Measurements from ENCODE around the gene SLMAP.

Gene SLMAP

DNA sequence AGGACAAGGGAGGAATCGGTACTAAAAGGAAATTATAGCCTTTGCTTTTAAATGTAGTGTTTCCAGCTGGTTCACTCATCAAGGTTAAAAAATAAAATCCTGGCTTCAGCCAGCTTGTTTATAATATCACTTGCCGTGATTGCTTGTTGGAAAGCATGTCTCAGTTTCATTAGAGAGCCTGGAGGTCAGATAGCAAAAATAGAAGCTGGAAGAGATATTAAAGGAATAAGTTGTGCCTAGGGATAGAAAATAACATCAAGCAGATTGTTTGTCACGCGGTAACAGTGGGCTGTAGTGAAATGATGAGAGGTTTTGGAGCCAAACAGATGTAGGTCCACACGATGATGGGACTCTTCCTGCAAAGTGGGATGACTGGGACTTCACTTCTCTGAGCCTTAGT, 17.7 kb upstream of the SLMAP start:
- TF ChIP-seq, protein P1, sequence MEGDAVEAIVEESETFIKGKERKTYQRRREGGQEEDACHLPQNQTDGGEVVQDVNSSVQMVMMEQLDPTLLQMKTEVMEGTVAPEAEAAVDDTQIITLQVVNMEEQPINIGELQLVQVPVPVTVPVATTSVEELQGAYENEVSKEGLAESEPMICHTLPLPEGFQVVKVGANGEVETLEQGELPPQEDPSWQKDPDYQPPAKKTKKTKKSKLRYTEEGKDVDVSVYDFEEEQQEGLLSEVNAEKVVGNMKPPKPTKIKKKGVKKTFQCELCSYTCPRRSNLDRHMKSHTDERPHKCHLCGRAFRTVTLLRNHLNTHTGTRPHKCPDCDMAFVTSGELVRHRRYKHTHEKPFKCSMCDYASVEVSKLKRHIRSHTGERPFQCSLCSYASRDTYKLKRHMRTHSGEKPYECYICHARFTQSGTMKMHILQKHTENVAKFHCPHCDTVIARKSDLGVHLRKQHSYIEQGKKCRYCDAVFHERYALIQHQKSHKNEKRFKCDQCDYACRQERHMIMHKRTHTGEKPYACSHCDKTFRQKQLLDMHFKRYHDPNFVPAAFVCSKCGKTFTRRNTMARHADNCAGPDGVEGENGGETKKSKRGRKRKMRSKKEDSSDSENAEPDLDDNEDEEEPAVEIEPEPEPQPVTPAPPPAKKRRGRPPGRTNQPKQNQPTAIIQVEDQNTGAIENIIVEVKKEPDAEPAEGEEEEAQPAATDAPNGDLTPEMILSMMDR (IDR thresholded peaks at IDR 0.05) = no peak

GRCh38 chr3:57740027-57740426, 16.1 kb upstream of the SLMAP start:
- TF ChIP-seq, protein P1 (IDR thresholded peaks at IDR 0.05) = no peak

- TF ChIP-seq, protein P1 (IDR thresholded peaks at IDR 0.05) = no peak
Measured at GRCh38 chr3:57743496-57743895, 12.6 kb upstream of the SLMAP start.

DNA sequence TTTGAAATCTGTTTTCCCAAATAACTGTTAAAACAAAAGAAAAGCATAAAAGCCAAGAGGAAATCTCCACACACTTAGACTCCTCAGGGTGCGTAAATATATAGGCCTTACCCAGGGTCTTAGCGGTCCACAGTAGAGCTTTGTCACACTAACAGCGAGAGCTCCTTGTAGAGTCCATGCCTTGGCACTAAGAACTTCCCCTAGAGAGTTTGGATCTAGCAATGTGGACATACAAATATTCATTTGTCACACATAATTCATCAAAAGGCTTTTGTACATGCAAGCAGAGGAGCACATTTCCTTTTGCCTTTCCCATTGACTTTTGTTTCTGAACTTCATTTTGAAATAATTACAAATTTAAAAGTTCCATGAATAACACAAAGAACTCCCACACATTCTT, 11.0 kb upstream of the SLMAP start:
- TF ChIP-seq, protein P1 (IDR thresholded peaks at IDR 0.05) = no peak

DNA sequence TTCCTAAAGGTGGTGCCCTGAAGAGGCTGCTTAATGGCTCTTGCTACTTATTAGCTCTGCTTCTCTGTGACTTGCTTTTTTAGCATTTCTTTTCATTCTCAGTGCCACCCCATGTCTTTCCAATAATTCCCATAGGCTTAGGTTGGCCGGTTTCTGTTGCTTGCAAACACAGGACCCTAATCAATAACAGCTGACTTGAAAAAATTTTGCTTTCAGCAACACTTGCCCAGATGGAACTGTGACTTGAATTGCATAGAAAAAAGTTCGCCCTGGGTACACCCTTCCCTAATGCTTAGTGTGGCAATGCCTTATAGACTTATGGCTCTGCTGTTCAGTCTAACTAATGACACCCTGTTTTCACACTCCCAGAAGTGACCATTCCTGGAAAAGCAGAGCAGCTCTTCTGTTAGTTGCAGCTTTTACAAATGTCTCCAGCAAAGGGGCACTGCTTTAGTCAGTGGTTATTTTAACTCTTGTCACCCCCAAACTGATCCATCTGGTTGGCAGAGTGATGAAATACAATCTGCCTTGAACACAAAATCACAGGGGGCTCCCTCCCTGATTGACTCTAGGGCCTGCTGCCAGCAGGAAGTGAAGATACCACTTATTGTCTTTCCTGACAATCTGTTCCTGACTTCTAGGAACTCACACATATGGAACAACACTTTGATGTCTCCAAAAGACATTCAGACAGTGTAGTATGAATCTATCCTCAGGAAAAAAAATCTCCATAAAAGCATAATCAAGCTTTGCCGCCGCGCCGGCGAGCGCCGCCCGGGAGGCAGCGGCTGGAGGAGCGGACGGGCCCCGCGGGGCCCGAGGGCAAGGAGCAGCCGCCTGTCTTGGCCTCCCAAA, 9.7 kb upstream of the SLMAP start:
- TF ChIP-seq, protein P1 (IDR thresholded peaks at IDR 0.05) = no peak

GRCh38 chr3:57749542-57749941, 6.6 kb upstream of the SLMAP start:
- TF ChIP-seq, protein P1 (IDR thresholded peaks at IDR 0.05) = no peak

DNA sequence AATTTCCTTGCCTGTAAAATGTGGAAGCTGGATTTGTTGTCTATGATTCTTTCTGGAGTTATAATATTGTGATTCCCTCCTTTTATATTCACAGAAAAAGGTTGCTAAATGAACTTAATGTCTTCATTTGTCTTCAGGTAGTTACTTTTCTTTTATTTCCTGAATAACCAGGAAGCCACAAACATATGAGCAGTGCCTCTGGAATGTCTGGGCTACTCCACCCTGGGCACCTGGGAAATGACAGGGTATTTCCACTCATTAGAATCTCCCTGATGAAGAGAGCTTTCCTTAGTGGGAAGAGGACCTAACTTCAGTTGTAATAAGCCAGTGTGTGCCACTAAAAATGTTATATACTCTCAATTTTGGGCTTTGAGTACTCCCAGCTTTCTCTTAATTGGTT, 3.8 kb upstream of the SLMAP start:
- TF ChIP-seq, protein P1 (IDR thresholded peaks at IDR 0.05) = no peak

Data from LNCAP (cell line).